GM12875 (cell line): ENCODE data around the gene IPO9.

Experiments
- H3K4me3 ChIP-seq: one replicate; pipeline ENCODE4 v1.5.1; 2011; ENCODE audit warnings: low read depth, low read length, control low read depth
- CTCF ChIP-seq: IDR thresholded peaks from 2 replicates; pipeline ENCODE4 v1.5.1; 2011; ENCODE audit warnings: low read depth, mild to moderate bottlenecking, control low read depth, inconsistent platforms, low read length, moderate library complexity, borderline replicate concordance; ENCODE audit not compliant: insufficient read depth

The IPO9 gene

DNA sequence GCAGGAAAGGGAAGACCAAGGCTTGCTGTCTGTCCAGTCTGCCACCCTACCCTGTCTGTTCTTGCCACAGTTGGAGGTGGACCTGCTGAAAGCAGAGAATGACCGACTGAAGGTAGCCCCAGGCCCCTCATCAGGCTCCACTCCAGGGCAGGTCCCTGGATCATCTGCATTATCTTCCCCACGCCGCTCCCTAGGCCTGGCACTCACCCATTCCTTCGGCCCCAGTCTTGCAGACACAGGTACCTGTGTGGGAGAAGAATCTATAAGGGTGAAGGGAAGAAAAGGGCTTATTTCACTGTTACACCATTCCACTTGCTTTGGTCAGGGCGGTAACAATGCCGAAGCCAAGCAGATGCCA lies 20.3 kb upstream of the IPO9 start:
- H3K4me3 ChIP-seq: no peak overlapping the region
- no peak for TF ChIP-seq CTCF

GRCh38 chr1:201809876-201810275 lies 19.1 kb upstream of the IPO9 start:
- H3K4me3 ChIP-seq: no peak overlapping the region

DNA sequence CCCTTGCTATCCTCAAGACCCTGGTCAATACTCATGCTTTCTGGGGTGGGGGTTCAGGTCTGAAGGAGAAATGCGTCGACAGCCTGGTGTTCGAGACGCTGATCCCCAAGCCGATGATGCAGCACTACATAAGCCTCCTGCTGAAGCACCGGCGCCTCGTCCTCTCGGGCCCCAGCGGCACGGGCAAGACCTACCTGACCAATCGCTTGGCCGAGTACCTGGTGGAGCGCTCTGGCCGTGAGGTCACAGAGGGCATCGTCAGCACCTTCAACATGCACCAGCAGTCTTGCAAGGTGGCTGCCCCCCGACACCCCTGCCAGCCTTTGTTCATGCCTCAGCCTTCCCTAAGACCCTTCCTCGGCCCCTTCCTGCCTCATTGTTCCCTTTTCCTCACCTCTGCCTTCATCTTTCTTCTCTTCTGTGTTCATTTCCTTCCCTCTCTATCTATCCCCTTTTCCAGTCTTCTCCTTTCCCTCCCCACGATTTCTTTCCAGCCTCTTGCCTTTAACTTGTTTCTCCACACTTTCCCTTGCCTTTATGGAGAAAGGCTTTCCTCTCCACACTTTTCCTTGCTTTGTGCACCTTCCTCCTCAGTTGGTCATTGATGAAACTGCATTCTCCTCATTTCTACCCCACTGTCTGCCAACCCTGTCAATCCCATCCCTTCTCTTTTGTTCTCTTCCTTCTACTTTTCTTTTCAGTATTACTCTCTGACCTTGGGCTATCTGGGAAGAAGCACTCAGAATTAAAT lies 18.3 kb upstream of the IPO9 start:
- H3K4me3 ChIP-seq: no peak overlapping the region

More at GRCh38 chr1:201809876-201810275, 19.1 kb upstream of the IPO9 start:
- TF ChIP-seq CTCF: no peak

GRCh38 chr1:201813226-201813625 lies 15.7 kb upstream of the IPO9 start:
- TF ChIP-seq CTCF: no peak
- H3K4me3 ChIP-seq: no peak overlapping the region

More for the DNA sequence above, 18.3 kb upstream of the IPO9 start:
- no peak for TF ChIP-seq CTCF

DNA sequence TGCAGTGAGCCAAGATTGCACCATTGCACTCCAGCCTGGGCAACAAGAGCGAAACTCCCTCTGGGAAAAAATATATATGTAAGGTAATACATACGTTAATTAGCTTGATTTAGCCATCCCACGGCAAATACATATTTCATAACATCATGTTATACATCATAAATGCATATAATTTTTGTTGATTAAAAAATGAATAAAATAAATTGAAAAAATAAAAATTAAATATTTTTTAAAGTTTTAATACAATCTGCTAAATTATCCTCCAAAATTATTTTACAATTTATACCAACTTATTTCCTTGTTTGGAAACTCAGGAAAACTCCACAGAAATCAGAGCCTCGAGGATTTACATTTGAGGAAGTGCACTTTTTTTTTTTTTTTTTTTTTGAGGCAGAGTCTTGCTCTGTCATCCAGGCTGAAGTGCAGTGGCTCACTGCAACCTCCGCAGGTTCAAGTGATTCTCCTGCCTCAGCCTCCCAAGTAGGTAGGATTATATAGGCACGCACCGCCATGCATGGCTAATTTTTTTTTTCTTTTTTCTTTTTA lies 12.6 kb upstream of the IPO9 start:
- no peak for TF ChIP-seq CTCF
- H3K4me3 ChIP-seq: no peak overlapping the region

DNA sequence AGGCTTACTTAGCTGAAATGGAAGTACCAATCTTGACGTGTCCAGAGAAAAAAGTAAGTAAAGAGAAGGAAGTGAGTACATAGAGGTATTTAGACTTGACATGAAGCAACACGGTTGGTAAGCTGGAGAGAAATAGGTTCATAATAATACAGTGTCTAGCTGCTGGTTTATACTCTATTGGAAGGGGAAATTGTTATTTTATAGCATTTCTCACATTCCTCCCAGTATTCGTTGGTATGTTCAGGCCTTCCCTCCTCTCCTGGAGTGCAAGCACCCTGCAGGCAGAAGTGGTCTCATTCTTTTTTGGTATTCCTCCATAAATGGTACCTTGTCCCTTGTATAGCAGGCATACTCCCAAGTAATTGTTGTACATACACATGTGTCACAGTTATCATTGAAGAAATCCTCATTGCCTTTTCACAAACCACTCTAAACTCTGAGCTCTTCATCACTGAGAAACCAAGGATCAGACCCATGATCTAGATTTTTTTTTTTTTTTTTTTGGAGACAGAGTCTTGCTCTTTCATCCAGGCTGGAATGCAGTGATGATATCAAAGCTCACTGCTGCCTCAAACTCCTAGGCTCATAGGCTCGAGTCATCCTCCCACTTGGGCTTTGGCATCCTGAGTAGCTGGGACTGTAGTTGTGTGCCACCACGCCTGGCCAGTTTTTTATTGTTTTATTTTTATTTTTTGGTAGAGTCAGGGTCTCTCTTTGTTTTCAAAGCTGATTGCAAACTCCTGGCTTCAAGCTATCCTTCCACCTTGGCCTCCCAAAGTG lies 9.8 kb upstream of the IPO9 start:
- TF ChIP-seq CTCF: no peak
- no peak overlapping the region for H3K4me3 ChIP-seq
